ENCODE data around the gene CHD6.

Gene CHD6

GRCh38 chr20:41390889-41391288 is 227.3 kb downstream of the CHD6 start:
- no peak for DNase-seq

- no peak for DNase-seq
Observed at GRCh38 chr20:41387444-41387851, 230.7 kb downstream of the CHD6 start.

DNA sequence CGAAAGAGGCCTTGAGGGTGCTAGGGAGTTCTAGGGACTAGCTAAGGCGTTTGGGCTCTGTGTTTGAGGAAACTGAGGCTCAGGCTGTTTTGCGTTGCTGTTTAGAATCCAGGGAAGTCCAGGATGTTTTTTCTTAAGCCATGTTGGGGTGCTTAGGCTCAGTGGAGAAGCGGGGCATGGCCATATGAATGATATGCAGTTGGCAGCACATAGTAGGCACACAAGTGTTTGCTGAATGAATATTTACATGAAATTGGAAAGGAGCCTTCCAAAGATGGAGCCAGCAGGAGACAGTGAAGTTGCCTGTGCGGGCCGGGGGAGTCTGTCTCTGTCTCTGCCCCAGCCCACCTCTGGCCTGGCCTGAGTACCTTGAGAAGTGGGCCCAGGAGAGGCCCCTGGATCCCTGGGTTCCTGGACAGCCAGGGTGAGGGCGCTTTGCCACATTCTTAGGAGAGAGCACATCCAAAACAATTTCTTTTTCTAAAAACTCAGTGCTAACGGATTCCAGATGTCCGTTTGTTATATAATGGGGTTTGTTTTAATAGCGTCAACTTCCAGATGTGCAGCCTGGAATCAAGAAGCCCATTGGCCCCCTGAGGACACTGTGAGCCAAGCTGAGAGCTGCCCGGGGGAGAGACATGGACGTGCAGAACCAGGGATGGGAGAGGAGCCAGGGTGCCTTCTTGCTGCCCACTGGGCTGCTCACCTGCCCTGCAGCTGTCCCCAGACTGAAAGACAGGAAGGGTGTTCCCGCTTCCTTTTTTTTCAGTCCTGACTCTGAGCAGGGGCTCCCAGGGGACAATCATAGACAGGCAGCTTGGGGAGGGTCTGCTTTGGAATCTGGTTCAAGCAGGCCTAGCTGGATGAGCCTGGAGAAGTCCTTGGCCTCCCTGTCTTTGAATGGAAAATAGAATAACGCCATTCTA is 231.4 kb downstream of the CHD6 start:
- no peak for DNase-seq

- no peak for DNase-seq
Observed at GRCh38 chr20:41382791-41383305, 235.3 kb downstream of the CHD6 start.

GRCh38 chr20:41380551-41381193 is 237.5 kb downstream of the CHD6 start:
- DNase-seq, result no peak

GRCh38 chr20:41379551-41379950 is 238.6 kb downstream of the CHD6 start:
- DNase-seq, result no peak

DNA sequence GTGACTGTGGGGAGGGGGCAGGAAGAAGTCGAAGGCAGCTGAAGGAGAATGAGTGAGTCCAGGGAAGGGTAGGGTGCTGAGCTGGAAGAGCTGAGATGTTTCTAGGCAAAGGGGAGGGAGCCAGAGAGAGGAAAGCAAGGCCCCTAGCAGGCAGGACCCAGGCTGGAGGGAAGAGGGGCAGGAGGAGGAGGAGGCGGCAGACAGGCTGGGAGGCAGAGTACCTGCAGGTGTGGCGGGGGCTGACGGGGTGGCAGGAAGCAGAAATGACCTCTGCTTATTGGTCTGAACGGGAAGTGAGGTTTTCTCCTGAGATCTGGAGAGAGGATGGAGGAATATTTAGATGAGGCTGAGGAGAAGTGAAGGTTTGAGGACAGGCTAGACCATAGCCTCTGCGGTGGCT is 240.9 kb downstream of the CHD6 start:
- DNase-seq, result no peak

GRCh38 chr20:41376349-41376748 is 241.8 kb downstream of the CHD6 start:
- no peak for DNase-seq

DNA sequence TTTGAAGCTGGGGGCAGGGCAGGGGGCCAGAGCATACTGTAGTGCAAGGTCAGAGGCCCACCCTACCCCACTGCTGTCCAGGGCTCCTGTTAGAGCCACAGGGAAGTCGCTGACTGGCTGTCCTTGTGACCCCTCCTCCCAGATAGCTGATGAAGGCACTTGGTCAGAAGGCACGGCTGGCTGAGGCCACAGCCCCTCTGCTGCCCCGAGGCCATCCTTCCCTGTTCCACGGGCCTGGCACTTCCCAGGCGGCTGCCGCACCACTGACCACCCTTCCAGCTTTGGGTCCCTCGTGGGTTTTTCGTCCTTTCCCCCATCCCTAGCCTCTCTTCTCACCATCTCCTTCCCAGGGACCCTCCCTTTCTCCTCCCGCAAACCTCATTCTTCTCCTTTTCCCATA is 242.3 kb downstream of the CHD6 start:
- DNase-seq, result no peak

DNA sequence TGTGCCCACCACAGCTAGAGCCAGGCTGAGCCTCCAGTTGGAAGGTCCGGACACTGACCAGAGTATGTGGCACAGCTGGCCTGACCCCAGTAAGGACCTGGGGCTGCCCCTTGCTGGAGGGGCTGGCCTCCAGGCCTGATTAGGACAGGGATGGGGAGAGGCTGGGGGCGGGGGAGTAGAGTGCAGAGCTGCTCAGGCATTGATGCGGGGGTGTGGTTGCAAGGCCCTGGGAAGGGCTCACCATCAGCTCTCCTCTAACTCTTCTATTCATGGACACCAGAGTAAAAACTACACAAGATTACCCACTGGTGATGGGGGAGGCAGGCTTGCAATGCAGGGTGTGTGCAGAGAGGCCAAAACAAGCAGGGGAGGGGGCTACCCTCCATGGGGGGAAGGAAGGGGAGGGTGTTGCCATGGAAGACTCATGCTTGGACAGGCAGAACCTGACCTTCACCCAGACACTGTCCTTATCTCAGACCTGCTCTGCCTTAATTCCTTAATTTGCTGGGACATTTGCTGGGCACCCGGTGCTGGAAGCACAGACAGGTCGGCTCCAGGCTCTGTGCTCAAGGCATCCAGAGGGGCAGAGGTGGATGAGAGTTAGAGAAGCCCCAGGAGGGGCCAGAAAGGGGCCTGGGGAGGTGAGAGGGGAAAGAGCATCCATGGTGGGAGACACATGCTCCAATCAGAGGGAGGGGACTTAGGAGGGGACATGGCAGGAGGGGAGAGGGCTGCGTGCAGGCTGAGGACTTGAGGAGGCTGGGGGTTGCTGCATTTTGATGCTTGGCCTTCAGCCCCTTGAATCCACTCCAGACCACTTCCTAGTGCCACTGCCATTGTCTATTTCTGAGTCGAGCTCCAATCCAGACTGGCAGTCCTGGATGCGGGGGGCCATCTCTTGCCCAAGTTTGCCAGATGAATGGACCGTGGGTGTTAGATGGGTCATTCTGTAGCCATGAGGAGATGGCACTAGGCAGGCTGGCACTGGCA is 244.0 kb downstream of the CHD6 start:
- no peak for DNase-seq

DNA sequence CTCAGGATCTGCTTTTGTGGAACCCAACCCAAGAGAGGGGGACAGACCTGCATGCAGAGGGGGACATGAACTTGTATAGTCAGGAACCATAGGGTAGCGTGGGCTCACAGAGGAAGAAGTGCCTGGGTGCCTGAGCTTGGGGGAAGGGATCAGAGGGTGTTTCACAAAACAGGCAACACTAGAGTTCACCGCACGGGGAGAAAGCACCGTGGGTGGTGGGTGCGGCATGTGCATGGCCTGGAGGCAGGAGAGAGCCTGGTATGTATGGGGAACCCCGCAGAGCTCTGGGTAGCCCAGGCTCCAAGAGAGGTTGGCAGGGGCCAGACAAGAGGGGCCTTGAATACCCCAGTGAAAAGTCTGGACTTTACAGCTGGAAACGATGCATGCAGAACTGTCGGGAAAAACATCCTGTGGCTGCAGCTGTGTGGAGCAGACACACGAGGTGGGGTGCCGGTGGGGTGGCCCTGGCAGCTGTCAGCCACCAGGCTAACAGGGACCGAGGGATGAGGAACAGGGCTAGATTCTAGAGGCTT is 244.9 kb downstream of the CHD6 start:
- DNase-seq, result no peak

GRCh38 chr20:41371371-41371770 is 246.8 kb downstream of the CHD6 start:
- DNase-seq, result no peak

DNA sequence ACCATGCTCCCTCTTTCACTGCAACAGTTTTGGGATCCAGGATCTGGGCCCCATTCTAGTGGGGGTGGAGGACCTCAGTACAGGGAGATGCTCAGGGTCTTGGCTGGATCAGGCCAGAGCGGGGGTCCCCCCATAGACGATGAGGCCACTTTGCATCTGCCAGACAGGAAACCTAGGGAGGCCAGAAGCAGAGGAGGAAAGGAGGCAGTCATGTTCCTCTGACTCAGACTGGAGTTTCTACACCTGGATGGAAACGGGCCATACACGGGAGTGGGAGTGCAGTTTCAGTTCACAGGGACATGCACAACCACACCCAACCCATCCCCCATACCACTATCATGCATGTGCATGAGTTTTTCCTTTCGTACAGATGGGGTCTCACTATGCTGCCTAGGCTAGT is 248.0 kb downstream of the CHD6 start:
- no peak for DNase-seq

DNA sequence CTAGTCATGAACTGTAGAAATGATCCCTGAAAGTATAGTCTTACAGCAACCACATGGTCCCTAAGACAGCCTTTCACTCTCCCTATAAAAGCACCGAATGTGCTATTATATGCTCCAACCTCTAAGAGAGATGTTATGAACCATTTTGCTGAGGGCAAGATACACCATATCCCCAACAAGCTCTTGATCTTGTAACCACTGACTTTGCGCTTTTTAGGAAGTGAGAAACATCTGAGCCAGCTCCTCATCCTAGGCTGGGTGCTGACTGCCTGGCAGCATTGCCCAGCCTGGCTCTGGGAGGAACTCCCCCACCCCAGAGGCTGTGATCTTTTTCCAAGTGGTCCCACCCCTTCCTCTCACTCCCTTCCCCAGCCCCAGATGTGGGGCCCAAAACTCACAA is 248.5 kb downstream of the CHD6 start:
- DNase-seq, result no peak

GRCh38 chr20:41367956-41368355 is 250.2 kb downstream of the CHD6 start:
- no peak for DNase-seq

- no peak for DNase-seq
Observed at GRCh38 chr20:41367393-41367695, 250.8 kb downstream of the CHD6 start.

DNA sequence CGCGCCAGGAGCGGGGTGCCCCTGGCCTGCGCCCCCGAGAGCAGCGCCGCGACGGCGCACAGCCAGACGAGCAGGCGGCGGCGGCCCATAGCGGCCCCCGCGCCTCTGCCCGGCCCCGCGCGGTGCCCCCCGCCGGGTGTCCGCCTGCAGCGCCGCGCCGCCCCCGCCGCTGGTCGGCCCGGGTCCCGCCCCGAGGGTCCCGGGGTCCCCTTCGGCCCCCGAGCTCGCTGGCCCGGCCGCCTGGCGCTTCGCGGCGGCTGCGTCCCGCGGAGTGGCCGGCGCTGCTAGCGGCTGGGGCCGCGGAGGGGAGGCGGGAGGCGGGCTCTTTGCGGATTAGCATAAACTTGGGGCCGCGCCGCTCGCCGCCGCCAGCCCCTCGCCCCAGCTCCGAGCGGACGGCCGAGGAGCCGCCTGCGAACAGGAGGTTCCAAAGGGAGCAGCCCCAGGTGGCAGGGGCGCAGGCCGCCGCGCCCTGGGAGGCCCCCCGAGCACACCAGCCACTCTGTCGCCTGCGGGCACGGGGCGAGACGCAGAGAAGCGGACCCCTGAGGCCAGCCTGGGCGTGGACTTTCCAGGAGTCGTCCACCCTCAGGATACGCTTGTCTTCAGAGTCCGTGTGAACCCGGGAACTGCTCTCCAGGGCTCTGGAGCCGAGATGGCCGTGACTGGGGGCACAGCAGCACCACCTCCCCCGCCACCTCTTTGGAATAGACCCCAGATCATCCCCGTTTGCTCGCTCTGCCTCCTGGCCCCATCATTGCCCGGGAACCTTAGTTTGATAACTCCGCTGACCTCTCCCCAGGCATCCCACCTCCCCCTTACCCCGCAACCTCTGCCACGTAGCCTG is 251.4 kb downstream of the CHD6 start, which contains the start of gene EMILIN3:
TSS of gene EMILIN3 (minus strand) at position 273 of the 847 bp plus-strand sequence. CDS start at position 89, 184 bp downstream.
- DNase-seq, result no peak

DNA sequence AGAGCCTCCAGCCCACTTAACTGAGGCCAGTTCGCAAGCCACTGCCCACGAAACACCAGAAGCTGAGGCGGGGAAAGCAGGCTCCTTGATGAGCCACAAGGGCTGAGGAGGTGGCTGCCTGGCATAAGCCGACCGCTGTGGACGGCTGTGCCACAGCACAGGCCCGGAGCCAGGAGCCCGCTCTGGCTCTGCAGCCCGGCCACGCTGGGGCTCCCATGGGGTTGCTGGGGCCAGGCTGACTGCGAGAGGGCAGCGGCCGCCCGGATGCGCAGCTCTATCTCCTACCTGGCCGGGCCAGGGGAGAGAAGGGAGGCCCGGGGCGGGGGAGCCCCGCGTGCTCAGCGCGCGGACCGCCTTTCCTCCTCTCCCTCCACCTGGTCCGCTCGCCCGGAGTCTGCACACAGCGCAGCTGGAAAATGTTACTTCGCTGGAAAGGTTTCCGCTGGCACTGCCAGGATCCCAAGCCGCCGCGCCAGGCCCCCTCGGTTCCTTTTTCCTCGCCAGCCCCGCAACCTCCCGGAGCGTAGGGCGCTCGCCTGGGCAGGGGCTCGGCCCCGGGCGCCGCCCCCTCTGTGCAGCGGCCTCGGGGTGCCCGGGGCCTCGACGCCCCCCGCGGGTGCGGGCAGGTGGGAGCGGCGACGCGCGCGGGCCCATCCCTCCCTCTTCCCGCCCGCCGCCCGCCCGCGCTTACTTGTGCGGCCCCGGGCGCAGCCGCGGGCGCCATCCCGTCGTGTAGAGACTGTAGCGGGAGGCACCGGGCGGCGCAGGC is 252.2 kb downstream of the CHD6 start:
- no peak for DNase-seq

- no peak for DNase-seq
Observed at GRCh38 chr20:41364967-41365765, 253.0 kb downstream of the CHD6 start.
